OCI-LY3 (cell line): ENCODE measurements around the gene VPS35L.

Experiments
- H2AFZ ChIP-seq: fragments of 200-600, 300-600 bp; shearing (Covaris generic); 2 replicates; pipeline ENCODE4 v1.6.0; 2014; ENCODE audit warnings: antibody characterized with exemption, low read depth, low read length
- H3K27ac ChIP-seq: fragments of 200-600, 300-600 bp; sonication (generic); 2 replicates; pipeline ENCODE4 v1.5.1; 2014; ENCODE audit warnings: mild to moderate bottlenecking, low read length, moderate library complexity, mixed read lengths
- H3K27me3 ChIP-seq: fragments of 200-600, 300-600 bp; sonication (generic); 2 replicates; pipeline ENCODE4 v1.6.1; 2014; ENCODE audit warnings: low read depth, low read length, mixed read lengths
- H3K36me3 ChIP-seq: fragments of 200-600, 300-600 bp; sonication (generic); replicated peaks from 2 replicates; pipeline ENCODE3; 2014; ENCODE audit warnings: low read depth, low read length, mixed read lengths
- H3K4me1 ChIP-seq: fragments of 300-600, 200-600 bp; sonication (generic); 2 replicates; pipeline ENCODE4 v1.6.1; 2014; ENCODE audit warnings: low read length, mixed read lengths
- H3K4me2 ChIP-seq: fragments of 200-600, 300-600 bp; sonication (generic); 2 replicates; pipeline ENCODE4 v1.6.1; 2014; ENCODE audit warnings: low read length, mixed read lengths
- H3K4me3 ChIP-seq: fragments of 300-600, 200-600 bp; sonication (generic); 2 replicates; pipeline ENCODE4 v1.5.1; 2014; ENCODE audit warnings: antibody characterized with exemption, mild to moderate bottlenecking, low read length, moderate library complexity
- H3K79me2 ChIP-seq: fragments of 300-600, 200-600 bp; shearing (Covaris generic); 2 replicates; pipeline ENCODE4 v1.6.1; 2014; ENCODE audit warnings: mild to moderate bottlenecking, low read length, mixed read lengths
- H3K9ac ChIP-seq: fragments of 300-600, 200-600 bp; shearing (Covaris generic); 2 replicates; pipeline ENCODE4 v1.6.0; 2014; ENCODE audit warnings: mild to moderate bottlenecking, low read length, moderate library complexity
- H3K9me3 ChIP-seq: fragments of 200-600, 300-600 bp; shearing (Covaris generic); 2 replicates; pipeline ENCODE4 v1.6.1; 2014; ENCODE audit warnings: low read length, mixed read lengths; ENCODE audit not compliant: insufficient read depth
- H4K20me1 ChIP-seq: fragments of 200-600, 300-600 bp; sonication (generic); 2 replicates; pipeline ENCODE4 v1.6.1; 2016; ENCODE audit warnings: low read length, mixed read lengths; ENCODE audit not compliant: insufficient read depth
- EZH2phosphoT487 ChIP-seq: fragments of 200-600 bp; shearing (Covaris generic); IDR thresholded peaks from 2 replicates; pipeline ENCODE4 v1.6.1; 2018; ENCODE audit warnings: antibody characterized with exemption, mixed run types, low read depth
- TF ChIP-seq, protein P1 (sequence below): fragments of 200-600, 300-600 bp; sonication (generic); IDR thresholded peaks from 2 replicates; pipeline ENCODE4 v1.5.1; 2014; ENCODE audit warnings: antibody characterized with exemption, low read length, low read depth

The VPS35L gene

DNA sequence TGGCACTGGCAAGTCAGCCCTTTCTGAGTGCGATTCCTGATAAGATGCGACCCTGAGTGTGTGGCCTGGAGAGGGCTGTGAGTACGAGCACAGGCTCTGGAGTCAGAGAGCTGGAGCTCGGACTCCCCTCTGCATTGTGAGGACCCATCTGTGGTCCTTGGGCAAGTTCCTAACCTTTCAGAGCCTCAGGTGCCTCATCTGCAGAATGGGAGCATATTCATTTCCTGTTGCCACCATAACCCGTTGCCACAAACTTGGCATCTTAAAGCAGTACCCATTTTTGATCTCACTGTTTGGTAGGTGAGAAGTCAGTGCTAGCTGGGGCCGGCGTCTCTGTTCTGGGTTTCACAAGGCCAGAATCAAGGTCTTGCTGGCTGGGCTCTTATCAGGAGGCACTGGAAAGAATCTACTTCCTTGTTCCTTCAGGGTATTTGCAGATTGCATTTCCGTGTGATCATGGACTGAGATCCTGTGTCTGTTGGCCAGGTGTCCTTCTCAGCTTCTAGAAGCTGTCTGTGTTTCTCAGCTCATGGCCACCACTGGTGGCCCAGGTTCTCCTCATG lies 142.3 kb downstream of the VPS35L start:
- Histone ChIP-seq H3K36me3 (peaks cover 33% of the 10 kb centered on the region), H2AFZ (no peak overlapping the region), H3K4me2 (no peak overlapping the region), H3K27me3 (no peaks in the 10 kb centered on the region), H3K4me3 (no peak overlapping the region), H3K79me2 (no peaks in the 10 kb centered on the region; the same call in 1 of the 2 replicates), H3K9me3 (no peaks in the 10 kb centered on the region), H3K27ac (no peak overlapping the region), H4K20me1 (0 out of 2 replicates have a peak, but pooled peaks cover 3% of the 10 kb centered on the region), H3K4me1 (peaks cover 7% of the 10 kb centered on the region), H3K9ac (no peak overlapping the region)
- no peak for TF ChIP-seq EZH2phosphoT487

DNA sequence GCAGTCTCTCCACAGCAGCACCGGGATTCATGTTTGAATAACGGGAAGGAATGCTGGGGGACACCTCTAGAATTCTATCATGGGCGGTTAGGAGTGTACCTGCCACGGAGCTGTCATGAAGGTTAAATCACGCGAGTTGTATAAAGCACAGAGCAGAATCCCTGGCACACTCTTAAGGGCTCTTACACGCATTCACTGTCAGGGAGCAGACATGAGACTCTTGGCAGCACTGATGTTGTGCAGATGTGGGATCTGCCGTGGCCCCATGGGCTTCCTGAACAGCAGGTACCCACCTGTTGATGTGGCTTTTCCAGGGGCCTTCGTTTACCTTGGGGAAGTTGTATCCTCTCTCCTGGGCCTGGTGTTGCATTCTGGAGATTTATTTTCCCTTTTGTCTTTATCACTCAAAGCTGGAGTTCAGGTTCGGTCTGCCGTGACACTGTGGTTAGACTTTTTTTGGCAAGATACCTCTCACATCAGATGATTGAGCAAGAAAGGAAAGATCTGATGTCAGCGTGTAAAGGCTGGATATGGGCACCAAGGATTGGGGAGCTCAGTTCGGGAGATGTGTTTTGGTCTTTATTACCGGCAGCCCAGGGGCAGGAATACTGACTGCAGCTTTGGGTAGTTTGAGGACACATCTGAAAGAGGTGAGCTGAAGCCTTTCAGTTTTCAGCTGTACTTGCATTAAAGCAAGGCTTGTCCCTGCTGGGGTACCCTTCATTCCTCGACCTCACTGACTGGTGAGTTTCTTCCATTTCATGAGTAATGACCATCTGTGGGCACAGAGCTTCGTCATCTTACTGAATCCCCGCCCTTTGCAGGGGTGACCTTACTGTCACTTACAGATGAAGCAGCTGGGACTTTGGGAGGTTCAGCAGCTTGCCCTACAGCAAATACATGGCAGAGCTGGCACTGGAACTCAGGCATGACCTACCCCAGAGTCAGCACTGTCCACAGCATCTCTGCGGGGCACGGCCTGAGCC lies 143.3 kb downstream of the VPS35L start:
- Histone ChIP-seq H3K4me1 (peaks cover 7% of the 10 kb centered on the region), H3K27ac (no peak overlapping the region)

DNA sequence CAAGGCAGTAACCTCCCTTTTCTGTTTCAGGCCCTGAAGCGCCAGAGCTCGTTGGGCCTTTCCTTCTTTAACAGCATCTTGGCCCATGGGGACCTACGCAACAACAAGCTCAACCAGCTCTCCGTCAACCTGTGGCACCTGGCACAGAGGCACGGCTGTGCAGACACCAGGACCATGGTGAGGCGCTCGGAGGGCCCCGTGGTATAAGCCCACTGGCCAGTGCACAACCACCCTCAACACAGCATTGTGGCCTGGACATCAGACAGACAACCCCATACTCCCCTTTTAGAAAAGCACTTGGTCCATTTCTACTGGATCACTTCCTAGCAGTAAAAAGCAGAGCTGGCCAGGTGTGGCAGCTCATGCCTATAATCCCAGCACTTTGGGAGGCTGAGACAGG lies 144.0 kb downstream of the VPS35L start:
- Histone ChIP-seq H3K36me3 (peaks cover 47% of the 10 kb centered on the region), H2AFZ (no peak overlapping the region), H4K20me1 (0 out of 2 replicates have a peak, but pooled peaks cover 3% of the 10 kb centered on the region), H3K4me3 (no peak overlapping the region), H3K27ac (no peak overlapping the region), H3K9me3 (no peaks in the 10 kb centered on the region), H3K4me1 (peaks cover 7% of the 10 kb centered on the region), H3K4me2 (no peak overlapping the region), H3K27me3 (no peaks in the 10 kb centered on the region), H3K79me2 (no peaks in the 10 kb centered on the region; the same call in 1 of the 2 replicates), H3K9ac (no peak overlapping the region)
- TF ChIP-seq, protein P1, sequence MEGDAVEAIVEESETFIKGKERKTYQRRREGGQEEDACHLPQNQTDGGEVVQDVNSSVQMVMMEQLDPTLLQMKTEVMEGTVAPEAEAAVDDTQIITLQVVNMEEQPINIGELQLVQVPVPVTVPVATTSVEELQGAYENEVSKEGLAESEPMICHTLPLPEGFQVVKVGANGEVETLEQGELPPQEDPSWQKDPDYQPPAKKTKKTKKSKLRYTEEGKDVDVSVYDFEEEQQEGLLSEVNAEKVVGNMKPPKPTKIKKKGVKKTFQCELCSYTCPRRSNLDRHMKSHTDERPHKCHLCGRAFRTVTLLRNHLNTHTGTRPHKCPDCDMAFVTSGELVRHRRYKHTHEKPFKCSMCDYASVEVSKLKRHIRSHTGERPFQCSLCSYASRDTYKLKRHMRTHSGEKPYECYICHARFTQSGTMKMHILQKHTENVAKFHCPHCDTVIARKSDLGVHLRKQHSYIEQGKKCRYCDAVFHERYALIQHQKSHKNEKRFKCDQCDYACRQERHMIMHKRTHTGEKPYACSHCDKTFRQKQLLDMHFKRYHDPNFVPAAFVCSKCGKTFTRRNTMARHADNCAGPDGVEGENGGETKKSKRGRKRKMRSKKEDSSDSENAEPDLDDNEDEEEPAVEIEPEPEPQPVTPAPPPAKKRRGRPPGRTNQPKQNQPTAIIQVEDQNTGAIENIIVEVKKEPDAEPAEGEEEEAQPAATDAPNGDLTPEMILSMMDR = no peak
- no peak for TF ChIP-seq EZH2phosphoT487

More for the DNA sequence above, 143.3 kb downstream of the VPS35L start:
- H3K9me3 ChIP-seq = no peaks in the 10 kb centered on the region
- no peak overlapping the region for H2AFZ ChIP-seq
- H4K20me1 ChIP-seq = 0 out of 2 replicates have a peak, but pooled peaks cover 3% of the 10 kb centered on the region
- H3K4me3 ChIP-seq = no peak overlapping the region
- no peak overlapping the region for H3K4me2 ChIP-seq
- peaks cover 42% of the 10 kb centered on the region for H3K36me3 ChIP-seq
- no peaks in the 10 kb centered on the region for H3K27me3 ChIP-seq
- H3K9ac ChIP-seq = no peak overlapping the region
- TF ChIP-seq, protein P1 = no peak
- TF ChIP-seq EZH2phosphoT487 = no peak
- no peaks in the 10 kb centered on the region; the same call in 1 of the 2 replicates for H3K79me2 ChIP-seq

DNA sequence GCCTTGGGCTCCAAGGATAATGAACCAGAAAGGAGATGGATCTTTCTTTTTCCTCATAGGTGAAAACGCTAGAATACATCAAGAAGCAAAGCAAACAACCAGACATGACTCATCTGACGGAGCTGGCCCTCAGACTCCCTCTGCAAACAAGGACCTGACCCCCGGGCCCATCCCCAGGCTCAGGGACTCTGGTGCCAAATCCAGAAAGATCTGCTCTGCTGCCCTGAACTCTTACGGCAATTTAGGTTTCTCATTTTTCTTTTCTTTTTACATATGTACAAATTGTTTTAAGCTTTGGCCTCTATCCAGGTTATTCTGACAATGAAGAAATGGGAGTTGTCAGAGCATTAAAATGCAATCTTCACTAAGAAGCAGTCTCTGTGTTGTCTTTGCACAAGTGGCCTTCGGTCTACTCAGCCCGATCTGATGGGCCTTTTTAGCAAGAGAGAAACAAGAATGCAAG lies 144.8 kb downstream of the VPS35L start:
- Histone ChIP-seq H3K9ac (no peak overlapping the region), H3K4me3 (no peak overlapping the region), H3K4me1 (peaks cover 7% of the 10 kb centered on the region), H4K20me1 (0 out of 2 replicates have a peak, but pooled peaks cover 3% of the 10 kb centered on the region), H3K4me2 (no peak overlapping the region), H3K36me3 (peaks cover 56% of the 10 kb centered on the region), H3K79me2 (no peaks in the 10 kb centered on the region; the same call in 1 of the 2 replicates), H3K27me3 (no peaks in the 10 kb centered on the region), H3K27ac (no peak overlapping the region), H3K9me3 (no peaks in the 10 kb centered on the region), H2AFZ (no peak overlapping the region)
- no peak for TF ChIP-seq EZH2phosphoT487
- TF ChIP-seq, protein P1 = no peak
